HepG2 (cell line): ENCODE data around the gene KRT3. TPM values are rescaled to one million over a fixed set of nuclear protein-coding genes. Genes with fewer than 3 reads are reported as not detected.

ENCODE experiments used
- ATAC-seq: fragments of 200-7000 bp; cut with Tn5 transposase; 3 replicates; pipeline ENCODE4 v1.9.1; 2020; ENCODE audit warnings: mild to moderate bottlenecking, moderate library complexity
- BruUV-seq: library from RNA; stranded (reverse); fragments of 400-500 nt; replicated peaks from 2 replicates; lab custom pipeline; 2021; lab: Mats Ljungman, UMichigan
- CTCF ChIA-PET: fragments of 300-600 bp; formaldehyde crosslinking; extraction: SDS; loops from one replicate; lab custom pipeline; 2021; ENCODE audit warnings: low total read pairs, inconsistent platforms, low intra/inter-chr PET ratio; lab: Yijun Ruan, JAX
- POLR2A ChIA-PET: fragments of 350-600 bp; sonication (Branson Sonifier 250); formaldehyde crosslinking; loops from one replicate; lab custom pipeline; 2020; ENCODE audit warnings: antibody characterized with exemption, inconsistent platforms; lab: Yijun Ruan, JAX
- DNase-seq: peaks from one replicate; pipeline ENCODE4 v3.0.0-alpha.2; 2015; ENCODE audit warnings: low spot score
- FAIRE-seq: peaks from 3 replicates; lab custom pipeline; 2011; peaks lifted over from hg19 to GRCh38; lab: Jason Lieb, UNC
- H2AFZ ChIP-seq: one replicate; pipeline ENCODE4 v1.6.1; 2011; ENCODE audit warnings: low read length, inconsistent platforms
- H3K27ac ChIP-seq: fragments of 300-600 bp; 3 replicates; pipeline ENCODE4 v1.8.0; 2011; ENCODE audit warnings: mixed run types, mild to moderate bottlenecking, mixed read lengths, low read length, inconsistent platforms; ENCODE audit not compliant: insufficient read depth; ENCODE audit errors: extremely low read length
- H3K27me3 ChIP-seq, 2 experiments: fragments of 200-600 bp in 1 of 2; 2 replicates in 1 of 2; 3 replicates in 1 of 2; pipeline versions ENCODE4 v1.6.0 to v1.8.0; 2011; ENCODE audit warnings: low read length in 2 of 2, mild to moderate bottlenecking in 2 of 2, moderate library complexity in 2 of 2, inconsistent platforms in 1 of 2; ENCODE audit not compliant: insufficient read depth in 2 of 2, control insufficient read depth in 1 of 2
- H3K36me3 ChIP-seq, 2 experiments: fragments of 200-600 bp in 1 of 2; replicated peaks in 1 of 2; 2 replicates in 1 of 2; 3 replicates in 1 of 2; pipeline versions ENCODE4 v1.5.1 to v1.8.0; 2011; ENCODE audit warnings: low read length in 2 of 2, inconsistent platforms in 1 of 2; ENCODE audit not compliant: insufficient read depth in 2 of 2, control insufficient read depth in 1 of 2
- H3K4me1 ChIP-seq: 2 replicates; pipeline ENCODE4 v1.5.1; 2012; ENCODE audit warnings: low read length, inconsistent platforms; ENCODE audit not compliant: insufficient read depth
- H3K4me2 ChIP-seq: 2 replicates; pipeline ENCODE4 v1.6.0; 2011; ENCODE audit warnings: low read depth, low read length, inconsistent platforms
- H3K4me3 ChIP-seq, 3 experiments: fragments of 200-600 bp in 1 of 3; sonication (generic), shearing (Covaris generic) in 1 of 3; replicated peaks in 1 of 3; 2 replicates each; pipeline ENCODE4 v1.5.1; 2011 to 2016; ENCODE audit warnings: low read length in 3 of 3, inconsistent platforms in 2 of 3, low read depth in 2 of 3, mild to moderate bottlenecking in 2 of 3, control low read depth in 1 of 3, mixed read lengths in 1 of 3; ENCODE audit not compliant: insufficient read depth in 1 of 3
- H3K79me2 ChIP-seq: one replicate; pipeline ENCODE4 v1.6.1; 2011; ENCODE audit warnings: low read length, inconsistent platforms; ENCODE audit not compliant: insufficient read depth
- H3K9ac ChIP-seq: 2 replicates; pipeline ENCODE4 v1.6.0; 2011; ENCODE audit warnings: mild to moderate bottlenecking, low read depth, low read length, inconsistent platforms; ENCODE audit not compliant: insufficient read depth
- H3K9me3 ChIP-seq: 2 replicates; pipeline ENCODE4 v1.5.1; 2012; ENCODE audit warnings: mild to moderate bottlenecking, low read length
- H4K20me1 ChIP-seq: 2 replicates; pipeline ENCODE4 v1.6.0; 2011; ENCODE audit warnings: inconsistent platforms, mild to moderate bottlenecking, low read length, moderate library complexity; ENCODE audit not compliant: insufficient read depth
- BORCS8-MEF2B ChIP-seq: sonication (generic); formaldehyde crosslinking; IDR thresholded peaks from 2 replicates; pipeline ENCODE4 v1.8.0; 2022; ENCODE audit warnings: mild to moderate bottlenecking, missing genetic modification reagents
- HDAC2 ChIP-seq: sonication (generic); formaldehyde crosslinking; IDR thresholded peaks from 2 replicates; pipeline ENCODE4 v1.4.0; 2020; ENCODE audit warnings: missing genetic modification reagents
- HNRNPH1 ChIP-seq: fragments of 200-400 bp; formaldehyde crosslinking; optimal IDR thresholded peaks from 2 replicates; pipeline ENCODE3; 2017; ENCODE audit warnings: mild to moderate bottlenecking, low read depth, low read length
- JDP2 ChIP-seq: sonication (generic); formaldehyde crosslinking; IDR thresholded peaks from 2 replicates; pipeline ENCODE4 v1.8.1; 2022; ENCODE audit warnings: missing genetic modification reagents, borderline replicate concordance
- JUNB ChIP-seq: sonication (generic); formaldehyde crosslinking; IDR thresholded peaks from 2 replicates; pipeline ENCODE4 v1.8.0; 2022; ENCODE audit warnings: missing genetic modification reagents, mild to moderate bottlenecking, borderline replicate concordance
- PAWR ChIP-seq: sonication (generic); formaldehyde crosslinking; IDR thresholded peaks from 2 replicates; pipeline ENCODE4 v1.4.0; 2020; ENCODE audit warnings: missing genetic modification reagents, mild to moderate bottlenecking, borderline replicate concordance
- SOX5 ChIP-seq: IDR thresholded peaks from 2 replicates; pipeline ENCODE4 v1.6.1; 2016; ENCODE audit warnings: borderline replicate concordance
- U2AF1 ChIP-seq: fragments of 200-400 bp; formaldehyde crosslinking; optimal IDR thresholded peaks from 2 replicates; pipeline ENCODE3; 2017; ENCODE audit warnings: mild to moderate bottlenecking, low read depth, low read length
- ZNF660 ChIP-seq: sonication (generic); formaldehyde crosslinking; IDR thresholded peaks from 2 replicates; pipeline ENCODE4 v1.5.1; 2020; ENCODE audit warnings: mild to moderate bottlenecking, low read depth, missing genetic modification reagents, borderline replicate concordance
- ZNF776 ChIP-seq: sonication (generic); formaldehyde crosslinking; IDR thresholded peaks from 2 replicates; pipeline ENCODE4 v1.4.0; 2020; ENCODE audit warnings: mild to moderate bottlenecking, missing genetic modification reagents
- WGBS: methylation state at CpG from one replicate; pipeline ENCODE4 v1.1.6; 2017; ENCODE audit warnings: low lambda C conversion rate; 5-methylcytosine and 5-hydroxymethylcytosine counted together
- in situ Hi-C: cut with HindIII; loops from 2 replicates; pipeline ENCODE4 v1.10.0; 2017; ENCODE audit warnings: low pct_unique_long_range_greater_than_20kb; ENCODE audit not compliant: extremely low pct_ligation_motif_present
- intact Hi-C: fragments of 100-400 bp; cut with micrococcal nuclease; formaldehyde crosslinking; loops from one replicate; pipeline ENCODE4 v1.10.0; 2022; ENCODE audit not compliant: unreplicated experiment
- polyA plus RNA-seq, 8 experiments: library from polyadenylated mRNA; depleted of rRNA in 3 of 8; stranded (reverse) in 7 of 8; unstranded in 1 of 8; fragments of >200 nt; fragmentation: Illumina TruSeq in 4 of 8; extraction: Trizol in 4 of 8; gene quantifications; 2 replicates each; pipeline versions ENCODE4 v1.2.1 to v1.2.3, GENCODE V29; 2011 to 2016; ENCODE audit warnings: low read depth in 4 of 8, missing spikeins in 1 of 8, mixed read lengths in 1 of 8; ENCODE audit not compliant: insufficient read depth in 1 of 8
- total RNA-seq, 5 experiments: library from RNA; depleted of rRNA; stranded (reverse); fragments of >200 nt; fragmentation: Illumina TruSeq; extraction: Trizol; gene quantifications; 2 replicates each; pipeline ENCODE4 v1.2.3, GENCODE V29; 2016; ENCODE audit warnings: low read depth in 1 of 5
- TF ChIP-seq, protein P1 (sequence below): sonication (generic); formaldehyde crosslinking; IDR thresholded peaks from 2 replicates; pipeline ENCODE4 v1.5.0; 2020; ENCODE audit warnings: missing genetic modification reagents

KRT3 gene
- total and polyA plus RNA-seq, 2 of the 13 experiments (the other 11 are each of a cell fraction or from before 2014, with no cell fraction given): not detected

DNA sequence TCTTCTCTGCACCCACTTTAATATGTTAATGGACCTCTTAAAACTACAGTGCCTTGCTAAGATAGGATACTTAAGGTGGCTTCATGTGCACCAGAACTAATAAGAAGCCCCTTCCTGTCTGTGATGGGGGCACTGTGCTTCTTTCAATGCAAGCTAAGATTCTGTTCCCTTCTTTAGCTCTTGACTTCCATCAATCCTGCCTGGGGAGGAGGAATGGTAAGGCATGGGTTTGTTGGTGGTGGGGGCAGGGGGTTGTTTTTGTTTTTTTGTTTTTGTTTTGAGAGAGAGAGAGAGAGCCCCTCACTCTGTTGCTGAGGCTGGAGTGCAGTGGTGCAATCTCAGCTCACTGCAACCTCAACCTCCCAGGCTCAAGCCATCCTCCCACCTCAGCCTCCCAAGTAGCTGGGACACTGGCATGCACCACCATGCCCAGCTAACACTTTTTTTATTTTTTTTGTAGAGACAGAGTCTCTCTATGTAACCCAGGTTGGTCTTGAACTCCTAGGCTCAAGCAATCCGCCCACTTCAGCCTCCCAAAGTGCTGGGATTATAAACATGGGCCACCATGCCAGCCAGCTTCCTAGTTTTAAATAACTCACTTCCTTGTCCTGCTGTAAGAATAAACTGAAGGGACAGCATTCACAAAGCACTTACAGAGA is 4.5 kb upstream of the KRT3 start:
- Histone ChIP-seq H3K9me3 (no peaks in the 10 kb centered on the region), H3K79me2 (no peaks in the 10 kb centered on the region), H3K36me3 (no peaks in the 10 kb centered on the region), H4K20me1 (no peaks in the 10 kb centered on the region), H3K9ac (no peak overlapping the region), H2AFZ (no peak overlapping the region), H3K4me1 (no peaks in the 10 kb centered on the region), H3K27me3 (no peaks in the 10 kb centered on the region; a peak in 1 of 5 replicates), H3K4me2 (no peak overlapping the region), H3K27ac (no peak overlapping the region), H3K4me3 (no peak overlapping the region)
- 5% methylated on average over 1 of the region's 1 CpG for WGBS
- POLR2A ChIA-PET: no interaction called here
- CTCF ChIA-PET: no interaction called here
- FAIRE-seq: no peak
- intact Hi-C loops: no loop called here
- no TSS peak for BruUV-seq
- no peak for TF ChIP-seq ZNF660
- TF ChIP-seq U2AF1: no peak
- no peak for TF ChIP-seq JUNB
- no peak for TF ChIP-seq HNRNPH1
- TF ChIP-seq BORCS8-MEF2B: no peak
- TF ChIP-seq PAWR (CRISPR knock-in tag): no peak
- TF ChIP-seq JDP2: no peak
- no peak for TF ChIP-seq ZNF776 (CRISPR knock-in tag)
- TF ChIP-seq SOX5: no peak
- in situ Hi-C loops: no loop called here
- no peak for DNase-seq
- ATAC-seq: no peak

DNA sequence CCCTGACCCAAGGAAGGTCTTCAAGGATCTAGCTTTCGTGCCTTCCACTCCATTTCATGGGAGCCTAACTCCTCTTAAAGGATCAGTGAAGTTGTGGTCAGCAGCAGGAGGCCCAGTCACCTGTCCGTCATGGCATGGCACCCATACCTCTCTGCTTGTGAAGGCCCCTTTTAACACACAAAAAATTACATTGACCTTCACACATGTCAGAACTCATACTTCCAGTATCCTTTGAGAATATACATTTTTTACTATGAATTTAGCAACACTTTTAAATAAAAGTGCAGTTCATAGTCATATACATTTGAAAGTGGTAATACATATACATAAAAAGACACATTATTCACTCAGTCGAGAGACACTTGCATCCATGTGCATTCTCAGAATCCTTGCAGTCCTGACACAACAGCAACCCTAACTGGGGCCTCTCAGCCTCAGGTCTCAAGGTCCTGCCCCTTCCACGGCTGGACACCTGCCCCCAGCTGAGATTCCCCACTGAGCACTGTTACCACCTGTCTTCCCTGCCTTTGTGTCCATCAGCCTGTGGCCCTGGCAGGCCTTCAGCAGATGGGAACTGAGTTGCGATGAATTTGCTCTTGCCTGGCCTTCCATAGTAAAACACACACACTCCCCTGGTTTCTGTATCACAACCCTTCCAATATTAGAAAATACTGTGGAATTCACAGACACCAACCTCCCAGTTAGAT is 3.7 kb upstream of the KRT3 start:
- Histone ChIP-seq H2AFZ (no peak overlapping the region), H3K9me3 (no peaks in the 10 kb centered on the region), H3K9ac (no peak overlapping the region), H4K20me1 (no peaks in the 10 kb centered on the region), H3K27ac (no peak overlapping the region), H3K4me1 (no peaks in the 10 kb centered on the region), H3K79me2 (no peaks in the 10 kb centered on the region), H3K4me2 (no peak overlapping the region), H3K4me3 (no peak overlapping the region), H3K36me3 (no peaks in the 10 kb centered on the region), H3K27me3 (peaks cover 0 to 1% of the 10 kb centered on the region in 2 experiments; a peak in 2 of 5 replicates)
- intact Hi-C loops (no loop called here), in situ Hi-C loops (no loop called here)
- TF ChIP-seq, protein P1, sequence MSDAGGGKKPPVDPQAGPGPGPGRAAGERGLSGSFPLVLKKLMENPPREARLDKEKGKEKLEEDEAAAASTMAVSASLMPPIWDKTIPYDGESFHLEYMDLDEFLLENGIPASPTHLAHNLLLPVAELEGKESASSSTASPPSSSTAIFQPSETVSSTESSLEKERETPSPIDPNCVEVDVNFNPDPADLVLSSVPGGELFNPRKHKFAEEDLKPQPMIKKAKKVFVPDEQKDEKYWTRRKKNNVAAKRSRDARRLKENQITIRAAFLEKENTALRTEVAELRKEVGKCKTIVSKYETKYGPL: no peak
- no peak for TF ChIP-seq HDAC2 (CRISPR knock-in tag)
- WGBS: 29% methylated on average over 4 of the region's 5 CpGs
- no TSS peak for BruUV-seq
- ChIA-PET CTCF (no interaction called here), POLR2A (no interaction called here)
- no peak for DNase-seq
- no peak for ATAC-seq
- no peak for FAIRE-seq
